Stimulated activated CD4-positive, alpha-beta T cell treated with anti-CD3 and anti-CD28 coated beads, TNF-alpha, amount 100 ng/mL, for 1 hour (primary cell): ENCODE data around the gene DNM3.

ENCODE experiments used
- DNase-seq, 3 donors: peaks; one replicate each; pipeline ENCODE4 v3.0.0-alpha.2; 2020; ENCODE audit warnings: low read depth in 3 of 3, low spot score in 1 of 3

The DNM3 gene

GRCh38 chr1:172443666-172444453, 602.6 kb downstream of the DNM3 start, which contains the start of gene PIGC:
Gene PIGC (minus strand): TSS chr1:172444069. CDS start chr1:172442622, 1,447 bp downstream.
- DNase-seq, result peak; percentile 75 to 90 (median 81)

DNA sequence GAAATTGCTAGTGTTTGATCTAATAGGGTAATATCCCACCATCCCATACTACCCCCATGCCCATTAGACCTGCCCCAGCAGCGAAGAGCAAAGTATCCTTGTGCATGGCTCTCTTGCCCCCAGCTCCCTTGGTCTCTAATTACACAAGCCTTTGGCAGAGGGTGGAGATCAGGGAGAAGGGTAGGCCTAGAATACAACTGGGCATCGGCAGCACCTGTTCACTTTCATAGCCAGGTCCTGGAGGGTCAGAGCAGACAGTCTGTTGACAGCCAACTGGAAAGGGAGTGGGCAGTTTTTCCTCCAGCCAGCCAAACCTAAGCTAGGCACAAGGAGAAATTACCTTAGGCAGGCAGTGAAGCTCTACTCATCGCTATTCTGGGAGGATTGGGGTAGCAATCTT, 605.2 kb downstream of the DNM3 start:
- DNase-seq, result no peak

DNA sequence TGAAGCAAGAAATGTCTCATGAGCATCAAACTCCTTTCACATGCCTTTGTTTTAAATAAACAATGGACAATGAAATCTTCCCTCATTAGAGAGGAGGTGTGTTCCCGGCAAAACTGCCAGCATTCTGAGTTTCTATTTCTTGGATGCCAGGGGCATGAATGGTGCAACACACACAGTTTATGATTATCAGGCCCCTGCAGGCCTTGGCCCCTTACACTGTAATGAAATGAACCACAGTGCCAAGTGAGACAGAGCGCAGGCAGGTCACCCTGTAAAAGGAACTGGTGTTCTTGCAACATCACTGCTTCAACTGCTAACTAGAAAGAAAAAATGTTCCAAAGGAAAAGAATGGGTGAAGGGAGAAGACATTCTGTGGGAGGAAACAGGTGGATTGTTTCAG, 606.3 kb downstream of the DNM3 start:
- DNase-seq, result no peak

DNA sequence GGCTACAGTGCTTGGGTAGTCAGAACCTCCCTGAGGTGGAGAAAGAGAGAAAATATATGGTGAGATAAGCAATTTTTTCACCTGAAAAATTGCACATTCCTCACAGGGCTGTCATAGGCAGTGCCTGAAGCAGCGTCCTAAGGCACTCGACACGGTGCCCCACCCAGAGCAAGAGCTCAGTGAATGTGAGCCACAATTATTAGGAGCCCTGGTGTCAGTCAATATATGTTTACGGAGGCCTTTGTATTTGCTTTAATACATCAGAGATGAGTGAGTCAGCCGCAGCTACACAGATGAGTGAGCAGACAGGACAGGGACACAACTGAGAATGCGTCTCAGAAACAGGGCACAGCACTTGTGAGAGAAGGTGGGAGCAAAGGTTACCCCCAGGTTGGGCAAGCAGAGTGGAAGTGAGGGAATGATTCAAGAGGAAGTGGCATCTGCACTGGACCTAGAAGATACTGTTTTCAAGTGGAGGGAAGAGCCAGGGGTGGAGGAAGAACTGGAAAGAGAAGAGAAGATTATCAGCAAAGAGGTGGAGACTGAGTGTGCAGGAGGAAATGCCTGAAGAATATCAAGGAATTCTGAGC, 607.8 kb downstream of the DNM3 start:
- no peak for DNase-seq

- DNase-seq, result no peak
These were observed 608.6 kb downstream of the DNM3 start for GRCh38 chr1:172449585-172450523.

DNA sequence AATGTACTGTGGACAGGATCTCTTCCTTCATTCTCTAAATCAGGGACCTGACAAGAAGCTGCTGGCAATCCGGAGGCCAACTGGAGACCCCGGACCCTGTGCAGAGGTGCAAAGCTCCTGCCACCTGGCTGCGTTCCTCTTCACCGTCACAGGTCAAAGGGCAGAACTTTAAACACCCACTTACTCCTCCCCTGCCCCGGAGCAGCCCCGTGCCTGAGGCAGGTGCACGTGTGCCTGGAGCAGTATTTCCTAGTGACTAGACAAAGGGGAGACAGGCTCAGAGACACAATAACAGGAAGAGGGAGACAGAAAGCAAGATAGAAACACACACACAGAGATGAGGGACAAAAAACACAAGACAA, 609.2 kb downstream of the DNM3 start:
- no peak for DNase-seq

- no peak for DNase-seq
These were observed 609.7 kb downstream of the DNM3 start for GRCh38 chr1:172451002-172451443.

GRCh38 chr1:172452536-172453152, 611.3 kb downstream of the DNM3 start:
- no peak for DNase-seq

DNA sequence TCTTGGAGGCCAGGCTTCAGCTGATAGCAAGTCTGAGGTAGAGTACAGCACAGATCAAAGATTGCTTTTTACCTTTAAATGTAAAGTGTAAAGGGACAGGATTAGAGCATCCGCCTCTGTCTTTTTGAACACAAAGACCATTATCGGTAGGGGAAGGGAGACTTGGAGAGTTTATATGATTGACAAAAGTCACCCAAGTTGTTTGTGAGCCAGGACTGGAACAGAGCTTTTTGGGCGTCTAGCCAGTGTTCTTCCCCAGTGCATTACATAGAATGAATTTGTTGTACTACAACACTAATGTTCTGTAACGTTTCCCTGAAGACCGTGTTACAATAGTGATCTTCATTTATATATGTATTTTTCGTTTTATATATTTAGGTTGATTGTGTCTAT, 611.9 kb downstream of the DNM3 start:
- no peak for DNase-seq

GRCh38 chr1:172453607-172454006, 612.3 kb downstream of the DNM3 start:
- no peak for DNase-seq

GRCh38 chr1:172455451-172455850, 614.2 kb downstream of the DNM3 start:
- no peak for DNase-seq

DNA sequence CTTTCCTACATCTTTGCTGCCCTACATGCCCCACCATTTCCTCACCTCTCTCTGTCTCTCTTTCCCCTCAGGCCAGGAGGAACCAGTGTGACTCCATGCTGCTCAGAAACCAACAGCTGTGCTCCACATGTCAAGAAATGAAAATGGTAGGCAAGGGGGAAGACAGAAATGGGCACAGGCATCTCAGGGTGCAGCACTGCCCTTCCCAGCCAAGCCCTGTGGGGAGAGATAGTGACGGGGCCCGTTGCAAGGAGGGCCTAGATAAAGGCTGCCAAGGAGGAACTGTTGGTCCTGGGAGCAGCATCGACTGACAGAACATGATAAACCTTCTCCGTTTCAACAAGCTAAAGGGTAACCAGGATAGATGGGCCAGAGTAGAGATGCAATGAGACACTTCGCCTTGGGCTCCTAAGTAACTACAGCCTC, 615.1 kb downstream of the DNM3 start:
- no peak for DNase-seq

- DNase-seq, result no peak
These were observed 616.3 kb downstream of the DNM3 start for GRCh38 chr1:172457479-172458130.

- no peak for DNase-seq
These were observed 618.9 kb downstream of the DNM3 start for GRCh38 chr1:172460177-172460576.

DNA sequence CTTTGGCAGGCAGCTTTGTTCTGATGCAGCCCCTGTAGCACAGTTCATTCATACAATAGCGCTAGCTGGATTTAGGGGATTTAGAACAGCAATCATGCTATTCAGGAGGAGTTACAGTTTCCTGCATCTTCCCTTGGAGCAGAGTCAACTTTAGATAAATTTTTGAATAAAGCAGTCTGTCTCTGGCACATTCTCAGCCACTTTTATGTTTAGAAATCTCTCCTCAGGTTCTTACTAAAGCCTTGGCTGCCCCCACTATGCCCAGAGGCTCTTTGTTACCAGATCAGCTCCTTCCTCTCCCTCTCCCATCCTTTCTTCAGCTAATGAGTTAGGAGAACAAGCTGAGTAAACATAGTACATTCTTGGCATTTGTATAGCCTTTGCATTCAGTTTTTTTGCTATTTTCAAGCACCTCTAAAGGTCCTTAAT, 619.6 kb downstream of the DNM3 start:
- DNase-seq, result no peak
